Measurements from ENCODE around the gene SNRK.

DNA sequence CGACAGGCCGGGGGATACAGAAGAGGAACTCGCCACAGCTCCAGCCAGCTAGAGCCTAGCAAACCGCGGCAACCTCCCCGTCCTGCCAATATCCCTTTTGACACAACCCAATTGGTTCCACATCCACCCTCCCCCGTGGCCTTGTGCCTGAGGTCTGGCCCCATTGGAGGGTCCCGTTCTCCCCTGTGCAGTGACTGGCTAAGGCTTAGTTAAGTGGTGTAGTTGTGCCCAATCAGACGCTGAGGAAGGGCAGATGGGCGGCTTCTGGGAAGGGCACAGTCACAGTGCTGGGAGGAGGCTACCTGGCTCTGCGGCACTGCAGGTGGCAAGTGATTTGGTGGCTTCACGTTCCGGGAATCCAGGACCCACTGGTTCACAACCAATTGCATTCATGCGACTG is 78.6 kb downstream of the SNRK start:
- TF ChIP-seq YY1 (IDR thresholded peaks at IDR 0.05; ENCODE audit: insufficient read depth, insufficient read length): no peak
- no peak for TF ChIP-seq SUZ12 (IDR thresholded peaks at IDR 0.05; ENCODE audit: extremely low read depth, insufficient read depth, insufficient read length)

Measured in NT2/D1 (cell line).